GM18907 (cell line): ENCODE results near the gene KCNJ15.
A peak's percentile ranks its signal among the peaks of the same experiment; 100 is the strongest.

ENCODE experiments used
- ATAC-seq: cut with Tn5 transposase; IDR thresholded peaks from one replicate; pipeline ENCODE4 v1.9.1; 2021; ENCODE audit warnings: mild to moderate bottlenecking, moderate library complexity; ENCODE audit not compliant: unreplicated experiment

KCNJ15 gene

GRCh38 chr21:38352536-38353219, 95.9 kb downstream of the KCNJ15 start:
- no peak for ATAC-seq

GRCh38 chr21:38354231-38354630, 97.4 kb downstream of the KCNJ15 start:
- ATAC-seq: no peak

- no peak for ATAC-seq
These were observed 98.0 kb downstream of the KCNJ15 start for GRCh38 chr21:38354746-38355145.

GRCh38 chr21:38355353-38355752, 98.6 kb downstream of the KCNJ15 start:
- no peak for ATAC-seq

- ATAC-seq: peak; percentile 72
These were observed 99.4 kb downstream of the KCNJ15 start for GRCh38 chr21:38355992-38356781.
